HepG2 (cell line): Measurements from ENCODE around the gene TLDC2. TPM values are rescaled to one million over a fixed set of nuclear protein-coding genes. Genes with fewer than 3 reads are reported as not detected.

ENCODE experiments used
- ARID2 ChIP-seq: sonication (generic); formaldehyde crosslinking; IDR thresholded peaks from 2 replicates; pipeline ENCODE4 v1.8.1; 2022; ENCODE audit warnings: mild to moderate bottlenecking, missing genetic modification reagents, borderline replicate concordance
- FOSL2 ChIP-seq: sonication (generic); formaldehyde crosslinking; IDR thresholded peaks from 2 replicates; pipeline ENCODE4 v1.4.0; 2020; ENCODE audit warnings: missing genetic modification reagents
- HDAC1 ChIP-seq: sonication (generic); formaldehyde crosslinking; IDR thresholded peaks from 2 replicates; pipeline ENCODE4 v1.5.1; 2020; ENCODE audit warnings: mild to moderate bottlenecking, missing genetic modification reagents
- HIVEP1 ChIP-seq: sonication (generic); formaldehyde crosslinking; IDR thresholded peaks from 2 replicates; pipeline ENCODE4 v1.4.0; 2020; ENCODE audit warnings: mild to moderate bottlenecking, missing genetic modification reagents
- HOXD1 ChIP-seq: sonication (generic); formaldehyde crosslinking; IDR thresholded peaks from 2 replicates; pipeline ENCODE4 v1.5.0; 2020; ENCODE audit warnings: missing genetic modification reagents
- MBNL3 ChIP-seq: fragments of 250-450 bp; sonication (Bioruptor Pico); conservative IDR thresholded peaks from 2 replicates; pipeline ENCODE4 v1.8.0; 2022; ENCODE audit warnings: mild to moderate bottlenecking, inconsistent platforms
- MEF2D ChIP-seq: sonication (generic); formaldehyde crosslinking; IDR thresholded peaks from 2 replicates; pipeline ENCODE4 v1.5.1; 2020; ENCODE audit warnings: mild to moderate bottlenecking, missing genetic modification reagents
- NCOA2 ChIP-seq: sonication (generic); formaldehyde crosslinking; IDR thresholded peaks from 2 replicates; pipeline ENCODE4 v1.8.0; 2022; ENCODE audit warnings: inconsistent platforms
- NCOA5 ChIP-seq: sonication (generic); formaldehyde crosslinking; IDR thresholded peaks from 2 replicates; pipeline ENCODE4 v1.4.0; 2020; ENCODE audit warnings: missing genetic modification reagents
- NFE2L2 ChIP-seq: fragments of 150-350 bp; IDR thresholded peaks from 2 replicates; pipeline ENCODE4 v1.6.1; 2014; ENCODE audit warnings: low read length
- NR2F1 ChIP-seq, 2 experiments: fragments of 450-650 bp in 1 of 2; formaldehyde crosslinking in 1 of 2; IDR thresholded peaks; 2 replicates each; pipeline versions ENCODE4 v1.5.0 to v1.6.1; 2016 to 2020; ENCODE audit warnings: mild to moderate bottlenecking in 1 of 2, missing compliant biosample characterization in 1 of 2, missing genetic modification reagents in 1 of 2, moderate library complexity in 1 of 2
- POGZ ChIP-seq: sonication (generic); formaldehyde crosslinking; IDR thresholded peaks from 2 replicates; pipeline ENCODE4 v1.4.0; 2020; ENCODE audit warnings: mild to moderate bottlenecking, missing genetic modification reagents
- RBFOX2 ChIP-seq: fragments of 200-400 bp; formaldehyde crosslinking; IDR thresholded peaks from 2 replicates; pipeline ENCODE4 v1.6.1; 2017; ENCODE audit warnings: low read depth, mild to moderate bottlenecking, low read length
- RXRA ChIP-seq: sonication (generic); formaldehyde crosslinking; IDR thresholded peaks from 2 replicates; pipeline ENCODE4 v1.5.1; 2020; ENCODE audit warnings: missing genetic modification reagents
- RXRB ChIP-seq: IDR thresholded peaks from 2 replicates; pipeline ENCODE4 v1.6.1; 2016; ENCODE audit warnings: borderline replicate concordance, missing genetic modification reagents, missing compliant biosample characterization
- SOX13 ChIP-seq, 3 experiments: fragments of 450-650 bp in 1 of 3; sonication (generic) in 1 of 3; formaldehyde crosslinking in 1 of 3; IDR thresholded peaks in 2 of 3; conservative IDR thresholded peaks in 1 of 3; 2 replicates each; pipeline versions ENCODE4 v1.5.0 to v1.6.1; 2016 to 2020; ENCODE audit warnings: antibody characterized with exemption in 1 of 3, mild to moderate bottlenecking in 1 of 3, missing compliant biosample characterization in 1 of 3, missing genetic modification reagents in 1 of 3, moderate library complexity in 1 of 3
- SRY ChIP-seq: sonication (generic); formaldehyde crosslinking; IDR thresholded peaks from 2 replicates; pipeline ENCODE4 v1.8.0; 2022; ENCODE audit warnings: mild to moderate bottlenecking, missing genetic modification reagents
- TBX2 ChIP-seq: sonication (generic); formaldehyde crosslinking; IDR thresholded peaks from 2 replicates; pipeline ENCODE4 v1.5.0; 2020; ENCODE audit warnings: missing genetic modification reagents, mild to moderate bottlenecking, borderline replicate concordance
- U2AF2 ChIP-seq: fragments of 200-400 bp; formaldehyde crosslinking; IDR thresholded peaks from 2 replicates; pipeline ENCODE4 v1.6.1; 2017; ENCODE audit warnings: low read depth, mild to moderate bottlenecking, low read length
- ZFP37 ChIP-seq: sonication (generic); formaldehyde crosslinking; IDR thresholded peaks from 2 replicates; pipeline ENCODE4 v1.4.0; 2020; ENCODE audit warnings: missing genetic modification reagents, borderline replicate concordance
- ZNF20 ChIP-seq: sonication (generic); formaldehyde crosslinking; IDR thresholded peaks from 2 replicates; pipeline ENCODE4 v1.4.0; 2020; ENCODE audit warnings: mild to moderate bottlenecking, moderate library complexity, missing genetic modification reagents
- ZNF34 ChIP-seq: sonication (generic); formaldehyde crosslinking; IDR thresholded peaks from 2 replicates; pipeline ENCODE4 v1.4.0; 2020; ENCODE audit warnings: mild to moderate bottlenecking, missing genetic modification reagents, borderline replicate concordance
- ZNF430 ChIP-seq: sonication (generic); formaldehyde crosslinking; IDR thresholded peaks from 2 replicates; pipeline ENCODE4 v1.9.0; 2021; ENCODE audit warnings: mild to moderate bottlenecking, missing genetic modification reagents
- ZNF567 ChIP-seq: sonication (generic); formaldehyde crosslinking; IDR thresholded peaks from 2 replicates; pipeline ENCODE4 v1.8.1; 2023; ENCODE audit warnings: mild to moderate bottlenecking, missing genetic modification reagents, borderline replicate concordance
- ZNF616 ChIP-seq: sonication (generic); formaldehyde crosslinking; IDR thresholded peaks from 2 replicates; pipeline ENCODE4 v1.5.0; 2020; ENCODE audit warnings: low read depth, mild to moderate bottlenecking, missing genetic modification reagents
- ZNF75D ChIP-seq: sonication (generic); formaldehyde crosslinking; IDR thresholded peaks from 2 replicates; pipeline ENCODE4 v1.8.1; 2023; ENCODE audit warnings: missing genetic modification reagents, mild to moderate bottlenecking, borderline replicate concordance
- ZSCAN25 ChIP-seq: sonication (generic); formaldehyde crosslinking; IDR thresholded peaks from 2 replicates; pipeline ENCODE4 v1.8.0; 2022; ENCODE audit warnings: mild to moderate bottlenecking, missing genetic modification reagents
- polyA plus RNA-seq, 8 experiments: library from polyadenylated mRNA; depleted of rRNA in 3 of 8; stranded (reverse) in 7 of 8; unstranded in 1 of 8; fragments of >200 nt; fragmentation: Illumina TruSeq in 4 of 8; extraction: Trizol in 4 of 8; gene quantifications; 2 replicates each; pipeline versions ENCODE4 v1.2.1 to v1.2.3, GENCODE V29; 2011 to 2016; ENCODE audit warnings: low read depth in 4 of 8, missing spikeins in 1 of 8, mixed read lengths in 1 of 8; ENCODE audit not compliant: insufficient read depth in 1 of 8
- total RNA-seq, 5 experiments: library from RNA; depleted of rRNA; stranded (reverse); fragments of >200 nt; fragmentation: Illumina TruSeq; extraction: Trizol; gene quantifications; 2 replicates each; pipeline ENCODE4 v1.2.3, GENCODE V29; 2016; ENCODE audit warnings: low read depth in 1 of 5
- TF ChIP-seq, protein P1 (sequence below): sonication (generic); formaldehyde crosslinking; IDR thresholded peaks from 2 replicates; pipeline ENCODE4 v1.8.1; 2023; ENCODE audit warnings: mild to moderate bottlenecking, moderate library complexity, missing genetic modification reagents
- TF ChIP-seq, protein P2 (sequence below): sonication (generic); formaldehyde crosslinking; IDR thresholded peaks from 2 replicates; pipeline ENCODE4 v1.4.0; 2020; ENCODE audit warnings: mild to moderate bottlenecking, low read depth, missing genetic modification reagents

The TLDC2 gene
- total and polyA plus RNA-seq, 2 of the 13 experiments (the other 11 are each of a cell fraction or from before 2014, with no cell fraction given), result 1.5 to 1.6 TPM

DNA sequence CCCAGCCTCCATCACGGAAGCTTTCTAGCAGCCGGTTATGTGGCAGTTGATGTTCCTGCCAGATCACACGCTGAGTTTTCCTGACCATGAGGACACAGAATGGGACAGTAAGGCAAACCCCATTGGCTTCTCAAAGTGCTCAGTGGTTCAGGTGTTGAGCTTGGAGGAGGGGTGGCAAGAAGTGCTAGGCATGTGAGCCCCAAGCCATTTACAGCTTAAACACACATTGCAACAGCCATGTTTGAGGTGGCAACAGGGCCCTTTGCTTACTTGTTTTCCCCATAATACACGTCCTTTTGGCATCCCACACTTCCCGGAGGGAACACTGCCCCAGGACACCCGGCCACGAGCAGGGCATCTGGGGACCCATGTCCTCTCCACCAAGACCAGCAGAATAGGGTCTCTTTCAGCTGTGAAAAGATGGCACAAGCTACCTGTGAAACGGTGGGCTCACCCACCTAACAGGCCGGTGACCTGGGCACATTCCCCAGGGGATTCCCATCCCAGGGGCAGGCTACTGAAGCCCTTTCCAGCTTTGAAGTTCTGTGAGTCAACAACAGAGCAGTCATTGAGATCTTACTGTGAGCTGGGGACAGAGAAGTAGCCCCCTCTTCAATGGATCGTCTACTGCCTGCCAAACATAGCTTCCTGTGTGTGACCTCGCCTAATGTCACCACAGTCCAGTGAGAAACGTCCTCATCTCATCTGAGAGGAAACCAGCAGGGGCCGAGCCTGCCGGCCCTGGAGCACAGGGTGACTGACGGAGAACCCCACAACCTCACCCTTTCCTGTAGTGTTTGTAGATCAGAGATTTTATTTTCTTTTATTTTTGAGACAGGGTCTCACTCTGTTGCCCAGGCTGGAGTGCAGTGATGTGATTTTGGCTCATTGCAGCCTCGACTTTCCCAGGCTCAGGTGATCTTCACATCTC lies 4.0 kb upstream of the TLDC2 start (continued):
- TF ChIP-seq HDAC1, result peak; percentile 88
- TF ChIP-seq POGZ (CRISPR knock-in tag), result 0 out of 2 replicates have a peak, but pooled peaks have one; percentile 13
- no peak for TF ChIP-seq MBNL3 (CRISPR knock-in tag)
- no peak for TF ChIP-seq SOX13 (IDR thresholded peaks at IDR 0.05)
- peak in 1 of 2 experiments; percentile 32; a peak in 1 of 4 replicates for TF ChIP-seq SOX13 (CRISPR knock-in tag; conservative IDR thresholded peaks at IDR 0.05 in 1 of 2, IDR thresholded peaks at IDR 0.05 in 1 of 2)
- TF ChIP-seq, protein P1, sequence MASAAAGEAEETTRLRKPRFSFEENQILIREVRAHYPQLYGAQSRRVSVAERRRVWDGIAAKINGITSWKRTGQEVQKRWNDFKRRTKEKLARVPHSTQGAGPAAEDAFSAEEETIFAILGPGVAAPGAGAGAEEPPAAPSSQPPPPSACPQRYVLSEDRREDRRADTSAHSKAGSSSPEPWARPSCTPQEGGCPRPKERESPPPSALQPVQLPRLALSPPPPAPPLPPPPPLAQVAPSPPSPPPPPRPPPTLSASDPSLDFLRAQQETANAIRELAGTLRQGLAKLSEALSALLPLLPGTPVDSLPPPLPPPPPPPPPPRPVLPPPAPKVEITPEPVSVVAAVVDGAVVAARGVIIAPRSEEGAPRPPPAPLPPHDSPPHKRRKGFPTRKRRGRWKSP, result 0 out of 2 replicates have a peak, but pooled peaks have one; percentile 48
- TF ChIP-seq RBFOX2, result no peak
- TF ChIP-seq U2AF2, result no peak
- peak; percentile 52 for TF ChIP-seq FOSL2
- TF ChIP-seq NR2F1 (CRISPR knock-in tag; IDR thresholded peaks at IDR 0.05), result peak in 1 of 2 experiments; percentile 17; a peak in 1 of 4 replicates
- peak; percentile 80; the same call in 1 of the 2 replicates for TF ChIP-seq ZNF430 (CRISPR knock-in tag)
- no peak for TF ChIP-seq NCOA5 (CRISPR knock-in tag)
- no peak for TF ChIP-seq NFE2L2
- TF ChIP-seq MEF2D (CRISPR knock-in tag), result peak; percentile 66; the same call in 1 of the 2 replicates
- TF ChIP-seq TBX2 (CRISPR knock-in tag), result peak; percentile 92; the same call in 1 of the 2 replicates
- 0 out of 2 replicates have a peak, but pooled peaks have one; percentile 73 for TF ChIP-seq RXRA (CRISPR knock-in tag)
- TF ChIP-seq, protein P2, sequence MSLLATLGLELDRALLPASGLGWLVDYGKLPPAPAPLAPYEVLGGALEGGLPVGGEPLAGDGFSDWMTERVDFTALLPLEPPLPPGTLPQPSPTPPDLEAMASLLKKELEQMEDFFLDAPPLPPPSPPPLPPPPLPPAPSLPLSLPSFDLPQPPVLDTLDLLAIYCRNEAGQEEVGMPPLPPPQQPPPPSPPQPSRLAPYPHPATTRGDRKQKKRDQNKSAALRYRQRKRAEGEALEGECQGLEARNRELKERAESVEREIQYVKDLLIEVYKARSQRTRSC (CRISPR knock-in tag), result no peak
- no peak for TF ChIP-seq ZNF20
- TF ChIP-seq ZNF34 (CRISPR knock-in tag), result no peak
- TF ChIP-seq ZSCAN25, result peak; percentile 61; the same call in 1 of the 2 replicates
- TF ChIP-seq NCOA2 (CRISPR knock-in tag), result peak; percentile 55; the same call in 1 of the 2 replicates
- TF ChIP-seq ZNF567 (CRISPR knock-in tag), result 0 out of 2 replicates have a peak, but pooled peaks have one; percentile 79
- TF ChIP-seq ZNF616 (CRISPR knock-in tag), result no peak
- no peak for TF ChIP-seq RXRB (CRISPR knock-in tag)
- peak; percentile 78 for TF ChIP-seq HIVEP1 (CRISPR knock-in tag)
- TF ChIP-seq ARID2 (CRISPR knock-in tag), result 0 out of 2 replicates have a peak, but pooled peaks have one; percentile 17
- TF ChIP-seq HOXD1 (CRISPR knock-in tag), result no peak
- TF ChIP-seq ZNF75D (CRISPR knock-in tag), result no peak
- no peak; the same call in 1 of the 2 replicates for TF ChIP-seq ZFP37 (CRISPR knock-in tag)
- TF ChIP-seq SRY (CRISPR knock-in tag), result peak; percentile 17; the same call in 1 of the 2 replicates
